ACC112 (cell line): ENCODE data around the gene ZC3H10.
A peak's percentile ranks its signal among the peaks of the same experiment; 100 is the strongest.
"Not testable (repeated sequence)": the region's sequence is repeated elsewhere in the genome, so short reads cannot be mapped to it uniquely, and the experiment has no call there.

ENCODE experiments used
- H2AFZ ChIP-seq: fragments of 200-600 bp; sonication (generic); one replicate; pipeline ENCODE4 v1.6.0; 2017; ENCODE audit warnings: antibody characterized with exemption, low read length; ENCODE audit not compliant: unreplicated experiment
- H3K27ac ChIP-seq: fragments of 200-600 bp; sonication (generic); 2 replicates; pipeline ENCODE4 v1.5.1; 2014; ENCODE audit warnings: low read depth, mild to moderate bottlenecking, antibody characterized with exemption, low read length, moderate library complexity
- H3K27me3 ChIP-seq: fragments of 200-600 bp; sonication (generic); 2 replicates; pipeline ENCODE4 v1.6.1; 2014; ENCODE audit warnings: mild to moderate bottlenecking, antibody characterized with exemption, low read length, moderate library complexity, mixed read lengths; ENCODE audit not compliant: insufficient read depth
- H3K36me3 ChIP-seq: fragments of 200-600 bp; sonication (generic); 2 replicates; pipeline ENCODE4 v1.6.1; 2016; ENCODE audit warnings: mild to moderate bottlenecking, antibody characterized with exemption, low read length, moderate library complexity, mixed read lengths; ENCODE audit not compliant: insufficient read depth
- H3K4me1 ChIP-seq: fragments of 200-600 bp; sonication (generic); one replicate; pipeline ENCODE4 v1.6.1; 2016; ENCODE audit warnings: low read length, mixed read lengths; ENCODE audit not compliant: insufficient read depth, unreplicated experiment, control insufficient read depth
- H3K4me3 ChIP-seq: fragments of 200-600 bp; sonication (generic); 2 replicates; pipeline ENCODE4 v1.5.1; 2014; ENCODE audit warnings: mild to moderate bottlenecking, low read depth, low read length
- H3K79me2 ChIP-seq: fragments of 200-600 bp; sonication (generic); one replicate; pipeline ENCODE4 v1.6.0; 2016; ENCODE audit warnings: low read length; ENCODE audit not compliant: control insufficient read depth, unreplicated experiment, insufficient read depth

The ZC3H10 gene

GRCh38 chr12:56117082-56117706 lies 872 bp upstream of the ZC3H10 start:
- H3K4me1 ChIP-seq, result peaks cover 21% of the 10 kb centered on the region
- peaks cover 14% of the 10 kb centered on the region for H3K79me2 ChIP-seq
- peak overlapping the region; percentile 94 for H3K27ac ChIP-seq
- not testable (repeated sequence) for H3K27me3 ChIP-seq, H2AFZ ChIP-seq
- peaks cover 12% of the 10 kb centered on the region; the same call in 1 of the 2 replicates for H3K36me3 ChIP-seq
- H3K4me3 ChIP-seq, result peak overlapping the region; percentile 93

GRCh38 chr12:56118688-56119357 lies 757 bp downstream of the ZC3H10 start:
- Histone ChIP-seq H3K27me3 (no peaks in the 10 kb centered on the region), H3K4me3 (peak overlapping the region; percentile 93), H3K36me3 (peaks cover 5% of the 10 kb centered on the region; the same call in 1 of the 2 replicates), H3K79me2 (peaks cover 14% of the 10 kb centered on the region), H2AFZ (no peak overlapping the region), H3K4me1 (peaks cover 21% of the 10 kb centered on the region), H3K27ac (peak overlapping the region; percentile 72)

GRCh38 chr12:56119361-56119796 lies 1.3 kb downstream of the ZC3H10 start:
- H3K79me2 ChIP-seq, result peaks cover 14% of the 10 kb centered on the region
- peaks cover 5% of the 10 kb centered on the region; the same call in 1 of the 2 replicates for H3K36me3 ChIP-seq
- peak overlapping the region; percentile 72; the same call in 1 of the 2 replicates for H3K27ac ChIP-seq
- no peak overlapping the region for H2AFZ ChIP-seq
- no peaks in the 10 kb centered on the region for H3K27me3 ChIP-seq
- peaks cover 21% of the 10 kb centered on the region for H3K4me1 ChIP-seq
- peak overlapping the region; percentile 93 for H3K4me3 ChIP-seq

- Histone ChIP-seq H2AFZ (no peak overlapping the region), H3K27me3 (no peaks in the 10 kb centered on the region), H3K27ac (no peak overlapping the region), H3K4me3 (0 out of 2 replicates have a peak overlapping the region, but pooled peaks have one; percentile 2), H3K79me2 (peaks cover 14% of the 10 kb centered on the region), H3K4me1 (peaks cover 17% of the 10 kb centered on the region), H3K36me3 (peaks cover 5% of the 10 kb centered on the region; the same call in 1 of the 2 replicates)
Measured at GRCh38 chr12:56120158-56120846, 2.2 kb downstream of the ZC3H10 start.

GRCh38 chr12:56121204-56121870 lies 3.3 kb downstream of the ZC3H10 start:
- peaks cover 20% of the 10 kb centered on the region for H3K4me1 ChIP-seq
- H3K27me3 ChIP-seq, result no peaks in the 10 kb centered on the region
- H3K4me3 ChIP-seq, result no peak overlapping the region
- no peak overlapping the region for H2AFZ ChIP-seq
- peaks cover 5% of the 10 kb centered on the region; the same call in 1 of the 2 replicates for H3K36me3 ChIP-seq
- no peak overlapping the region for H3K27ac ChIP-seq
- H3K79me2 ChIP-seq, result peaks cover 14% of the 10 kb centered on the region

- peaks cover 31% of the 10 kb centered on the region for H3K4me1 ChIP-seq
- H3K27me3 ChIP-seq, result no peaks in the 10 kb centered on the region
- H3K27ac ChIP-seq, result no peak overlapping the region
Measured at GRCh38 chr12:56122637-56123036, 4.6 kb downstream of the ZC3H10 start.

GRCh38 chr12:56124133-56124532 lies 6.1 kb downstream of the ZC3H10 start:
- peaks cover 7% of the 10 kb centered on the region for H3K79me2 ChIP-seq
- no peaks in the 10 kb centered on the region for H3K27me3 ChIP-seq
- no peak overlapping the region for H3K27ac ChIP-seq

More at GRCh38 chr12:56122637-56123036, 4.6 kb downstream of the ZC3H10 start:
- no peak overlapping the region for H2AFZ ChIP-seq
- H3K79me2 ChIP-seq, result peaks cover 5% of the 10 kb centered on the region
- H3K4me3 ChIP-seq, result no peak overlapping the region
- H3K36me3 ChIP-seq, result no peaks in the 10 kb centered on the region

GRCh38 chr12:56126732-56127239 lies 8.7 kb downstream of the ZC3H10 start:
- peaks cover 10% of the 10 kb centered on the region; the same call in 1 of the 2 replicates for H3K36me3 ChIP-seq
- peak overlapping the region; percentile 43 for H3K27ac ChIP-seq
- no peaks in the 10 kb centered on the region for H3K27me3 ChIP-seq
- H3K79me2 ChIP-seq, result peaks cover 6% of the 10 kb centered on the region
- H3K4me3 ChIP-seq, result peak overlapping the region; percentile 86
- H2AFZ ChIP-seq, result no peak overlapping the region
- H3K4me1 ChIP-seq, result peaks cover 16% of the 10 kb centered on the region

More at GRCh38 chr12:56124133-56124532, 6.1 kb downstream of the ZC3H10 start:
- H3K4me1 ChIP-seq, result peaks cover 27% of the 10 kb centered on the region
- H3K36me3 ChIP-seq, result no peaks in the 10 kb centered on the region
- no peak overlapping the region for H3K4me3 ChIP-seq
- no peak overlapping the region for H2AFZ ChIP-seq

GRCh38 chr12:56127485-56127887 lies 9.4 kb downstream of the ZC3H10 start:
- Histone ChIP-seq H3K27me3 (no peaks in the 10 kb centered on the region), H3K4me1 (peaks cover 16% of the 10 kb centered on the region), H3K27ac (peak overlapping the region; percentile 43), H3K36me3 (peaks cover 14% of the 10 kb centered on the region; the same call in 1 of the 2 replicates), H3K4me3 (peak overlapping the region; percentile 86), H2AFZ (peak overlapping the region; percentile 19), H3K79me2 (peaks cover 6% of the 10 kb centered on the region)
